ENCODE data around the gene NME9. TPM values are rescaled to one million over a fixed set of nuclear protein-coding genes. Genes with fewer than 3 reads are reported as not detected.

The NME9 gene
- total RNA-seq, 1 experiment from 2014 or later: 0.40 TPM

- no peaks in the 10 kb centered on the region for H4K20me1 ChIP-seq (ENCODE audit: low read length)
- H2AFZ ChIP-seq (ENCODE audit: low read length): no peak overlapping the region
- H3K4me1 ChIP-seq (ENCODE audit: insufficient read depth, low read length): no peaks in the 10 kb centered on the region
- H3K9me2 ChIP-seq (replicated peaks; ENCODE audit: low read length): no peaks in the 10 kb centered on the region
- intact Hi-C loops (cut with micrococcal nuclease): no loop called here
- CTCF ChIA-PET: no interaction called here
- no TSS peak for BruUV-seq (replicated peaks)
- no peaks in the 10 kb centered on the region for H3F3A ChIP-seq (ENCODE audit: low read length, unreplicated experiment)
- no peak for ATAC-seq
- H3K4me3 ChIP-seq (ENCODE audit: low read length): no peak overlapping the region
- no peak for DNase-seq
- no peaks in the 10 kb centered on the region for H3K79me2 ChIP-seq (ENCODE audit: low read length)
- H3K27ac ChIP-seq (ENCODE audit: low read length): no peak overlapping the region
- no peak overlapping the region for H3K4me2 ChIP-seq (ENCODE audit: low read length)
- H3K27me3 ChIP-seq (ENCODE audit: low read length): no peaks in the 10 kb centered on the region
- H3K9me3 ChIP-seq (ENCODE audit: low read length): no peaks in the 10 kb centered on the region
- POLR2A ChIA-PET (ENCODE audit: unreplicated experiment): no interaction called here
- no peak overlapping the region for H3K9ac ChIP-seq (ENCODE audit: low read length)
- H3K36me3 ChIP-seq (ENCODE audit: low read depth, low read length): no peaks in the 10 kb centered on the region
- TF ChIP-seq CTCF (conservative IDR thresholded peaks at IDR 0.05; ENCODE audit: low read depth, low read length): no peak
- TF ChIP-seq EZH2 (IDR thresholded peaks at IDR 0.05; ENCODE audit: low read length, unreplicated experiment): no peak
These were observed 43.6 kb upstream of the NME9 start for GRCh38 chr3:138373087-138373735.

GRCh38 chr3:138371070-138371965 lies 41.7 kb upstream of the NME9 start:
- no TSS peak for BruUV-seq (replicated peaks)
- ATAC-seq: no peak
- CTCF ChIA-PET: no interaction called here

More at GRCh38 chr3:138371070-138371965, 41.7 kb upstream of the NME9 start:
- intact Hi-C loops (cut with micrococcal nuclease): no loop called here
- POLR2A ChIA-PET (ENCODE audit: unreplicated experiment): no interaction called here
- Histone ChIP-seq H3K4me2 (ENCODE audit: low read length) (no peak overlapping the region), H3K27ac (ENCODE audit: low read length) (no peak overlapping the region), H3K36me3 (ENCODE audit: low read depth, low read length) (no peaks in the 10 kb centered on the region), H2AFZ (ENCODE audit: low read length) (no peak overlapping the region), H3K4me3 (ENCODE audit: low read length) (no peak overlapping the region), H4K20me1 (ENCODE audit: low read length) (no peaks in the 10 kb centered on the region), H3K27me3 (ENCODE audit: low read length) (no peaks in the 10 kb centered on the region), H3K9me3 (ENCODE audit: low read length) (no peaks in the 10 kb centered on the region), H3K9me2 (replicated peaks; ENCODE audit: low read length) (no peaks in the 10 kb centered on the region), H3K79me2 (ENCODE audit: low read length) (no peaks in the 10 kb centered on the region), H3K9ac (ENCODE audit: low read length) (no peak overlapping the region), H3F3A (ENCODE audit: low read length, unreplicated experiment) (no peaks in the 10 kb centered on the region), H3K4me1 (ENCODE audit: insufficient read depth, low read length) (no peaks in the 10 kb centered on the region)
- DNase-seq: no peak
- TF ChIP-seq EZH2 (IDR thresholded peaks at IDR 0.05; ENCODE audit: low read length, unreplicated experiment) (no peak), CTCF (conservative IDR thresholded peaks at IDR 0.05; ENCODE audit: low read depth, low read length) (no peak), EZH2phosphoT487 (IDR thresholded peaks at IDR 0.05; ENCODE audit: borderline replicate concordance, low read length) (no peak)

Data from PC-3 (cell line).